Suprapubic skin (tissue), 4 donors: Measurements from ENCODE around the gene HDAC11. TPM values are rescaled to one million over a fixed set of nuclear protein-coding genes. Genes with fewer than 3 reads are reported as not detected.

Experiments used
- DNase-seq, 2 donors: peaks; one replicate each; pipeline ENCODE4 v3.0.0-alpha.2; 2019; ENCODE audit warnings: low spot score in 2 of 2
- H3K27ac ChIP-seq: fragments of 200-600 bp; sonication (generic); one replicate; pipeline ENCODE4 v1.5.1; 2019
- H3K27me3 ChIP-seq: fragments of 200-600 bp; sonication (generic); one replicate; pipeline ENCODE4 v1.5.1; 2019
- H3K36me3 ChIP-seq: fragments of 200-600 bp; sonication (generic); one replicate; pipeline ENCODE4 v1.5.1; 2019
- H3K4me1 ChIP-seq: fragments of 200-600 bp; sonication (generic); one replicate; pipeline ENCODE4 v1.5.1; 2019
- H3K4me3 ChIP-seq: fragments of 200-600 bp; sonication (generic); one replicate; pipeline ENCODE4 v1.5.1; 2019; ENCODE audit warnings: mild to moderate bottlenecking
- H3K9me3 ChIP-seq: fragments of 200-600 bp; sonication (generic); one replicate; pipeline ENCODE4 v1.5.1; 2019
- EP300 ChIP-seq: sonication (generic); formaldehyde crosslinking; IDR thresholded peaks from one replicate; pipeline ENCODE4 v1.6.1; 2017; ENCODE audit warnings: antibody characterized with exemption
- POLR2A ChIP-seq, 2 donors: fragments of 450-650 bp; IDR thresholded peaks; one replicate each; pipeline ENCODE4 v1.6.1; 2017; ENCODE audit warnings: antibody characterized with exemption in 2 of 2, mild to moderate bottlenecking in 2 of 2, moderate library complexity in 2 of 2
- POLR2AphosphoS5 ChIP-seq, 3 donors: sonication (generic); formaldehyde crosslinking; IDR thresholded peaks; one replicate each; pipeline ENCODE4 v1.6.1; 2017; ENCODE audit warnings: antibody characterized with exemption in 3 of 3
- WGBS: methylation state at CpG from one replicate; pipeline ENCODE4 v1.1.5; 2018; 5-methylcytosine and 5-hydroxymethylcytosine counted together
- total RNA-seq, 4 donors: library from RNA; depleted of rRNA; stranded (reverse); fragments of >200 nt; gene quantifications; one replicate each; pipeline ENCODE4 v1.1.0, GENCODE V29; 2016
- TF ChIP-seq, protein P1 (sequence below), 2 donors: fragments of 200-600 bp in 1 of 2; fragments of 450-650 bp in 1 of 2; sonication (generic) in 1 of 2; IDR thresholded peaks; one replicate each; pipeline ENCODE4 v1.5.1; 2016 to 2019; ENCODE audit warnings: antibody characterized with exemption in 2 of 2, mild to moderate bottlenecking in 1 of 2, moderate library complexity in 1 of 2

Gene HDAC11
- total RNA-seq, 4 donors from 2014 or later = 16.7 to 28.3 (median 27.5) TPM

- Histone ChIP-seq H3K4me3 (no peak overlapping the region), H3K36me3 (no peaks in the 10 kb centered on the region), H3K4me1 (peaks cover 56% of the 10 kb centered on the region), H3K9me3 (no peaks in the 10 kb centered on the region), H3K27me3 (no peaks in the 10 kb centered on the region), H3K27ac (peak overlapping the region; percentile 71)
- no peak for DNase-seq
- WGBS = 45% methylated on average over 3 of the region's 4 CpGs
- TF ChIP-seq POLR2AphosphoS5 (IDR thresholded peaks at IDR 0.05) (no peak), POLR2A (IDR thresholded peaks at IDR 0.05) (no peak), EP300 (no peak)
- TF ChIP-seq, protein P1, sequence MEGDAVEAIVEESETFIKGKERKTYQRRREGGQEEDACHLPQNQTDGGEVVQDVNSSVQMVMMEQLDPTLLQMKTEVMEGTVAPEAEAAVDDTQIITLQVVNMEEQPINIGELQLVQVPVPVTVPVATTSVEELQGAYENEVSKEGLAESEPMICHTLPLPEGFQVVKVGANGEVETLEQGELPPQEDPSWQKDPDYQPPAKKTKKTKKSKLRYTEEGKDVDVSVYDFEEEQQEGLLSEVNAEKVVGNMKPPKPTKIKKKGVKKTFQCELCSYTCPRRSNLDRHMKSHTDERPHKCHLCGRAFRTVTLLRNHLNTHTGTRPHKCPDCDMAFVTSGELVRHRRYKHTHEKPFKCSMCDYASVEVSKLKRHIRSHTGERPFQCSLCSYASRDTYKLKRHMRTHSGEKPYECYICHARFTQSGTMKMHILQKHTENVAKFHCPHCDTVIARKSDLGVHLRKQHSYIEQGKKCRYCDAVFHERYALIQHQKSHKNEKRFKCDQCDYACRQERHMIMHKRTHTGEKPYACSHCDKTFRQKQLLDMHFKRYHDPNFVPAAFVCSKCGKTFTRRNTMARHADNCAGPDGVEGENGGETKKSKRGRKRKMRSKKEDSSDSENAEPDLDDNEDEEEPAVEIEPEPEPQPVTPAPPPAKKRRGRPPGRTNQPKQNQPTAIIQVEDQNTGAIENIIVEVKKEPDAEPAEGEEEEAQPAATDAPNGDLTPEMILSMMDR (IDR thresholded peaks at IDR 0.05) = no peak
Observed at GRCh38 chr3:13540297-13540995, 60.3 kb downstream of the HDAC11 start.

DNA sequence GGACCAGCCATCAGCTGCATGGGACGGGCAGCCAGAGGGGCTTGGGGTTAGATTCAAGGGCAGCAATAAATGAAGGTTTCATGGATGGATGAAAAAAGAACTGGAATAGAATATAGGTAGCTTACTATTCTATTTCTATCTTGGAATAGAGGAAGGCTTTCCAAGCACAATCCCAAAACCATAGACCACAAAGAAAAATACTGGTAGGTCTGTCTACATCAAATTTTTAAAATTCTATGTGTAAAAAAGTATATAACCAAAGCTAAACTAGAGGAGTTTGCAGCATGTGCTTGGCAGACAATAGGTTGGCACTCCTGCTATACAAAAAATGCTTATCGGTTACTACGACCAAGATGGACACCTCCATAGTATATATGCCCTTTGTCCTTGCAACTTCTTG lies 61.6 kb downstream of the HDAC11 start:
- Histone ChIP-seq H3K9me3 (no peaks in the 10 kb centered on the region), H3K4me3 (no peak overlapping the region), H3K27ac (no peak overlapping the region), H3K36me3 (no peaks in the 10 kb centered on the region), H3K27me3 (no peaks in the 10 kb centered on the region), H3K4me1 (peaks cover 50% of the 10 kb centered on the region)
- DNase-seq = no peak
- WGBS = 61% methylated on average over 3 of the region's 3 CpGs
- no peak for TF ChIP-seq EP300
- TF ChIP-seq POLR2A (IDR thresholded peaks at IDR 0.05) = no peak
- no peak for TF ChIP-seq POLR2AphosphoS5 (IDR thresholded peaks at IDR 0.05)
- TF ChIP-seq, protein P1 (IDR thresholded peaks at IDR 0.05) = no peak

- 97% methylated on average over 3 of the region's 3 CpGs for WGBS
- Histone ChIP-seq H3K27ac (no peak overlapping the region), H3K4me1 (peaks cover 49% of the 10 kb centered on the region), H3K9me3 (no peaks in the 10 kb centered on the region), H3K36me3 (no peaks in the 10 kb centered on the region), H3K27me3 (no peaks in the 10 kb centered on the region), H3K4me3 (no peak overlapping the region)
- DNase-seq = no peak
- TF ChIP-seq EP300 (no peak), POLR2AphosphoS5 (IDR thresholded peaks at IDR 0.05) (no peak), POLR2A (IDR thresholded peaks at IDR 0.05) (no peak)
- TF ChIP-seq, protein P1 (IDR thresholded peaks at IDR 0.05) = no peak
Observed at GRCh38 chr3:13542142-13542541, 62.0 kb downstream of the HDAC11 start.

- WGBS = 56% methylated on average over 5 of the region's 5 CpGs
- no peaks in the 10 kb centered on the region for H3K9me3 ChIP-seq
- no peaks in the 10 kb centered on the region for H3K36me3 ChIP-seq
- H3K27ac ChIP-seq = peak overlapping the region; percentile 67
- peaks cover 47% of the 10 kb centered on the region for H3K4me1 ChIP-seq
- TF ChIP-seq EP300 (no peak), POLR2AphosphoS5 (IDR thresholded peaks at IDR 0.05) (peak in 2 of 3 donors; percentile 56 to 92)
- DNase-seq = peak; percentile 91
- no peak overlapping the region for H3K4me3 ChIP-seq
- no peaks in the 10 kb centered on the region for H3K27me3 ChIP-seq
Observed at GRCh38 chr3:13543253-13543652, 63.1 kb downstream of the HDAC11 start.

- H3K27ac ChIP-seq = peak overlapping the region; percentile 55
- WGBS = 29% methylated on average over 6 of the region's 6 CpGs
- H3K36me3 ChIP-seq = no peaks in the 10 kb centered on the region
- peaks cover 6% of the 10 kb centered on the region for H3K27me3 ChIP-seq
- TF ChIP-seq POLR2AphosphoS5 (IDR thresholded peaks at IDR 0.05) (no peak), EP300 (no peak), POLR2A (IDR thresholded peaks at IDR 0.05) (no peak)
- TF ChIP-seq, protein P1 (IDR thresholded peaks at IDR 0.05) = no peak
- H3K9me3 ChIP-seq = no peaks in the 10 kb centered on the region
- no peak for DNase-seq
- no peak overlapping the region for H3K4me3 ChIP-seq
- H3K4me1 ChIP-seq = peaks cover 47% of the 10 kb centered on the region
Observed at GRCh38 chr3:13544293-13544831, 64.3 kb downstream of the HDAC11 start.
